Natural killer cell (primary cell): ENCODE results near the gene NT5DC4. TPM values are rescaled to one million over a fixed set of nuclear protein-coding genes. Genes with fewer than 3 reads are reported as not detected.

Source experiments
- ATAC-seq, 3 donors: fragments of 150-1000 bp in 2 of 3; fragments of 200-7000 bp in 1 of 3; cut with Tn5 transposase; 1 replicate in 1 of 3; 2 replicates in 2 of 3; pipeline ENCODE4 v1.10.0; 2021; ENCODE audit warnings: mild to moderate bottlenecking in 2 of 3, moderate library complexity in 2 of 3
- DNase-seq, 2 donors: peaks; one replicate each; pipeline versions ENCODE4 v3.0.0 to v3.0.0-alpha.2; 2013 to 2021; ENCODE audit warnings: mixed read lengths in 1 of 2
- H3K27ac ChIP-seq: one replicate; pipeline ENCODE4 v1.5.1; 2013; ENCODE audit warnings: mild to moderate bottlenecking, low read length
- H3K27me3 ChIP-seq: one replicate; pipeline ENCODE4 v1.6.1; 2013; ENCODE audit warnings: low read length; ENCODE audit not compliant: control insufficient read depth, insufficient read depth
- H3K36me3 ChIP-seq: one replicate; pipeline ENCODE4 v1.6.1; 2013; ENCODE audit warnings: low read length; ENCODE audit not compliant: control insufficient read depth, insufficient read depth
- H3K4me1 ChIP-seq: one replicate; pipeline ENCODE4 v1.6.1; 2013; ENCODE audit warnings: low read length; ENCODE audit not compliant: control insufficient read depth, insufficient read depth
- H3K4me3 ChIP-seq: one replicate; pipeline ENCODE4 v1.5.1; 2013; ENCODE audit warnings: low read length
- H3K9me3 ChIP-seq: one replicate; pipeline ENCODE4 v1.6.1; 2013; ENCODE audit warnings: low read length; ENCODE audit not compliant: control insufficient read depth, insufficient read depth
- H3K27ac Mint-ChIP-seq, 2 donors: one replicate each; pipeline ENCODE4 v1.8.0; 2022; ENCODE audit warnings: mild to moderate bottlenecking in 2 of 2, mixed read lengths in 2 of 2, moderate library complexity in 1 of 2
- H3K27me3 Mint-ChIP-seq, 2 donors: one replicate each; pipeline ENCODE4 v1.8.0; 2022; ENCODE audit warnings: low read depth in 2 of 2, mixed read lengths in 2 of 2
- H3K36me3 Mint-ChIP-seq: one replicate; pipeline ENCODE4 v1.8.0; 2022; ENCODE audit warnings: mixed read lengths
- H3K4me1 Mint-ChIP-seq, 2 donors: one replicate each; pipeline ENCODE4 v1.8.0; 2022; ENCODE audit warnings: mixed read lengths in 2 of 2
- H3K4me3 Mint-ChIP-seq: one replicate; pipeline ENCODE4 v1.8.0; 2022; ENCODE audit warnings: mild to moderate bottlenecking, moderate library complexity, mixed read lengths
- H3K9me3 Mint-ChIP-seq, 2 donors: one replicate each; pipeline ENCODE4 v1.8.0; 2022; ENCODE audit warnings: mixed read lengths in 2 of 2
- CTCF ChIP-seq: fragments of 200-600 bp; IDR thresholded peaks from one replicate; pipeline ENCODE4 v1.8.0; 2022; ENCODE audit warnings: antibody characterized with exemption
- WGBS: methylation state at CpG from one replicate; pipeline ENCODE4 v1.1.7; 2013; ENCODE audit warnings: missing lambda C conversion rate; ENCODE audit not compliant: insufficient coverage; 5-methylcytosine and 5-hydroxymethylcytosine counted together
- intact Hi-C: fragments of 100-400 bp; cut with micrococcal nuclease; formaldehyde crosslinking; loops from one replicate; pipeline ENCODE4 v1.14.2; 2022
- total RNA-seq, 4 donors: library from RNA; stranded (reverse); fragments of 120-200 nt in 1 of 4; gene quantifications; one replicate each; pipeline versions ENCODE4 v1.2.3 to v1.2.4, GENCODE V29; 2013 to 2022

NT5DC4 gene
- total RNA-seq, 3 donors from 2014 or later (not counting 1 experiment from before 2014, with no cell fraction given) = 0.45 to 2.0 TPM; not detected in 1

DNA sequence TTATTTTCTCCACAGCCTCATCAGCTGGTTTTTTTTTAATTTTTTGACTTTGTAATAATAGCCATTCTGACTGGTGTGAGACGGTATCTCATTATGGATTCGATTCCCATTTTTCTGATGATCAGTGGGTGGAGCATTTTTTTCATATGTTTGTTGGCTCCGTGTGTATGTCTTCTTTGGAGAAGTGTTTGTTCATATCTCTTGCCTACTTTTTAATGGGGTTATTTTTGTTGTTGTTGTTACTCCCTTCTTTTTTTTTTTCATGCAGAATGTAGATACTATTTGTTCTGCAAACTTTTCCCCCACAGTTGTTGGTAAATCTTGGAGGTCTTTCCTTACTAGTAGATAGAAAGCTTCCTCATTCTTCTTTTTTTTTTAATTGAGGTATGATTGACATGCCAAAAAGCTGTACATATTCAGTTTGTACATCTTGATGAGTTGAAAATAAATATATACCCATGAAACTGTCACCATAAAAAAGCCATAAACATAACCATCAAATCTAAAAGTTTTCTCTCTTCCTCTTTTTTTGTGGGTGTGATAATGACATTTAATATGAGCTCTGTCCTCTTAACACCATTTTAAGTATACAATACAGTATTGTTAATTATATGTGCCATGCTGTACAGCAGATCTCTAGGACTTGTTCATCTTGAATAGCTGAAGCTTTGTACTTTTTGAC, 21.8 kb upstream of the NT5DC4 start:
- H3K36me3 ChIP-seq = no peaks in the 10 kb centered on the region
- DNase-seq (no peak), ATAC-seq (no peak)
- no peaks in the 10 kb centered on the region for H3K9me3 ChIP-seq
- WGBS = 100% methylated on average over 2 of the region's 3 CpGs
- peaks cover 10 to 14% of the 10 kb centered on the region in 2 donors for H3K4me1 Mint-ChIP-seq
- H3K4me3 ChIP-seq = no peak overlapping the region
- H3K27me3 ChIP-seq = no peaks in the 10 kb centered on the region
- H3K27ac ChIP-seq = peak overlapping the region; percentile 70
- H3K9me3 Mint-ChIP-seq = no peaks in the 10 kb centered on the region
- peaks cover 6% of the 10 kb centered on the region for H3K4me1 ChIP-seq
- H3K27me3 Mint-ChIP-seq = no peaks in the 10 kb centered on the region
- no peaks in the 10 kb centered on the region for H3K36me3 Mint-ChIP-seq
- peak overlapping the region in 1 of 2 donors; percentile 57 for H3K27ac Mint-ChIP-seq
- H3K4me3 Mint-ChIP-seq = no peak overlapping the region
- TF ChIP-seq CTCF = no peak
- intact Hi-C loops = no loop called here

GRCh38 chr2:112699984-112700667, 20.7 kb upstream of the NT5DC4 start:
- H3K4me1 ChIP-seq = peaks cover 6% of the 10 kb centered on the region
- H3K4me3 ChIP-seq = no peak overlapping the region
- H3K9me3 ChIP-seq = no peaks in the 10 kb centered on the region
- no peaks in the 10 kb centered on the region for H3K9me3 Mint-ChIP-seq
- TF ChIP-seq CTCF = no peak
- H3K27me3 Mint-ChIP-seq = no peaks in the 10 kb centered on the region
- H3K4me1 Mint-ChIP-seq = peaks cover 10 to 14% of the 10 kb centered on the region in 2 donors
- no peaks in the 10 kb centered on the region for H3K27me3 ChIP-seq
- DNase-seq (no peak), ATAC-seq (peak; percentile 53 to 66 (median 55))
- peak overlapping the region in 1 of 2 donors; percentile 68 for H3K27ac Mint-ChIP-seq
- intact Hi-C loops = no loop called here
- H3K27ac ChIP-seq = peak overlapping the region; percentile 70
- H3K36me3 Mint-ChIP-seq = no peaks in the 10 kb centered on the region
- H3K36me3 ChIP-seq = no peaks in the 10 kb centered on the region
- H3K4me3 Mint-ChIP-seq = no peak overlapping the region
- 60% methylated on average over 2 of the region's 3 CpGs for WGBS

- intact Hi-C loops = no loop called here
- WGBS = 46% methylated on average over 8 of the region's 8 CpGs
- Mint-ChIP-seq H3K4me1 (peaks cover 19 to 23% of the 10 kb centered on the region in 2 donors), H3K36me3 (no peaks in the 10 kb centered on the region), H3K27ac (no peak overlapping the region), H3K4me3 (no peak overlapping the region), H3K27me3 (no peaks in the 10 kb centered on the region), H3K9me3 (no peaks in the 10 kb centered on the region)
- no peak for DNase-seq
- no peak for TF ChIP-seq CTCF
- Histone ChIP-seq H3K9me3 (no peaks in the 10 kb centered on the region), H3K4me3 (no peak overlapping the region), H3K36me3 (no peaks in the 10 kb centered on the region), H3K27ac (peak overlapping the region; percentile 54), H3K27me3 (no peaks in the 10 kb centered on the region), H3K4me1 (peaks cover 14% of the 10 kb centered on the region)
- peak in 1 of 3 donors; percentile 46 for ATAC-seq
Measured at GRCh38 chr2:112701052-112701451, 19.8 kb upstream of the NT5DC4 start.
